Skeletal muscle satellite cell (primary cell): ENCODE measurements around the gene GORASP1.

Source experiments
- H3K27me3 ChIP-seq: 2 replicates; pipeline ENCODE4 v1.7.0; 2013; ENCODE audit warnings: low read length; ENCODE audit not compliant: control insufficient read depth, insufficient read depth
- H3K36me3 ChIP-seq: 2 replicates; pipeline ENCODE4 v1.7.0; 2013; ENCODE audit warnings: mild to moderate bottlenecking, control low read depth, low read length; ENCODE audit not compliant: insufficient read depth
- H3K4me1 ChIP-seq: 2 replicates; pipeline ENCODE4 v1.7.0; 2013; ENCODE audit warnings: low read length; ENCODE audit not compliant: control insufficient read depth, insufficient read depth
- H3K4me2 ChIP-seq: 2 replicates; pipeline ENCODE4 v1.7.0; 2013; ENCODE audit warnings: mild to moderate bottlenecking, low read length
- H3K4me3 ChIP-seq: 2 replicates; pipeline ENCODE4 v1.7.0; 2013; ENCODE audit warnings: low read length
- H3K9ac ChIP-seq: 2 replicates; pipeline ENCODE4 v1.7.0; 2013; ENCODE audit warnings: mild to moderate bottlenecking, low read depth, low read length, moderate library complexity
- H3K9me3 ChIP-seq: replicated peaks from 2 replicates; pipeline ENCODE4 v1.7.0; 2013; ENCODE audit warnings: mild to moderate bottlenecking, control low read depth, low read length

Gene GORASP1

DNA sequence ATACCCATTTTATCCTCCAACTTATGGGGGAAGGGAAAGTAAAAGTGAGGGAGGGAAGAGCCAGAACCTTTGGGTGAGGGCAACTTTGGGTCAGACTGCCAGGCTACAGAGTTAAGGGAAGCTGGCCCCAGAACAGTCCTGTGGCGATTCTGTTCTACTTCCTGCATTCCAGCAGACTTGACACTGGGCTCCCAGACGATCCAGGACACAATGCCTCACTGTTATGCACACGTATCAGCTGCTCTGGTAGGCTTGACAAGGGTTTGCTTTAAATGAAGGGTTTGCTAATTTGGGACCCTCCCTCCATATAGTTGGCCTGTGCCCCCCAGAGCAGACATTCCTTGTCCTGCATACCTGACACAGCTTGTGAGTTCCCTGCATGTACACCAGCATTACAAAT lies 10.7 kb downstream of the GORASP1 start:
- Histone ChIP-seq H3K4me2 (no peak overlapping the region), H3K9ac (no peak overlapping the region), H3K36me3 (peaks cover 80% of the 10 kb centered on the region), H3K9me3 (no peaks in the 10 kb centered on the region), H3K4me3 (no peak overlapping the region), H3K4me1 (no peaks in the 10 kb centered on the region), H3K27me3 (no peaks in the 10 kb centered on the region)

DNA sequence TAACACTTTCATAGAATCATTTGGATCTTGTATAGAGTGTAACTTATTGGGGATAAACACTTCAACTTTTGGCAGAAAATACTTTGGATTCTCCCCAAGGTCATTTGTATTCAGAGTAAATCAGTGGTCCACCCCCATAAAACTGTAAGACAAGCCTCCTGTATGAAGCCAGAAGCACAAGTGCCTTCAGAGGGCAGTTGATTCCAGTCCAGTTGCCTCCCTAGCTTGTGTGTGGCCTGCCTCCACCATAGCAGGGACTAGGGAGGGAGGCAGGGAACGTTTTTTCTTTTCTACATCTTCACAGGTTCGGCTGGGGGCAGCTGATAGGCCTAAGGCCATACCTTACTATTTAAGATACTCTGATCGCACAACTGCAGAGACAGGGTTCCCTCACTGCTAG lies 11.6 kb downstream of the GORASP1 start:
- no peaks in the 10 kb centered on the region for H3K9me3 ChIP-seq
- no peak overlapping the region for H3K4me2 ChIP-seq
- H3K4me1 ChIP-seq = no peaks in the 10 kb centered on the region
- H3K4me3 ChIP-seq = no peak overlapping the region
- no peaks in the 10 kb centered on the region for H3K27me3 ChIP-seq
- no peak overlapping the region for H3K9ac ChIP-seq
- H3K36me3 ChIP-seq = peaks cover 89% of the 10 kb centered on the region

DNA sequence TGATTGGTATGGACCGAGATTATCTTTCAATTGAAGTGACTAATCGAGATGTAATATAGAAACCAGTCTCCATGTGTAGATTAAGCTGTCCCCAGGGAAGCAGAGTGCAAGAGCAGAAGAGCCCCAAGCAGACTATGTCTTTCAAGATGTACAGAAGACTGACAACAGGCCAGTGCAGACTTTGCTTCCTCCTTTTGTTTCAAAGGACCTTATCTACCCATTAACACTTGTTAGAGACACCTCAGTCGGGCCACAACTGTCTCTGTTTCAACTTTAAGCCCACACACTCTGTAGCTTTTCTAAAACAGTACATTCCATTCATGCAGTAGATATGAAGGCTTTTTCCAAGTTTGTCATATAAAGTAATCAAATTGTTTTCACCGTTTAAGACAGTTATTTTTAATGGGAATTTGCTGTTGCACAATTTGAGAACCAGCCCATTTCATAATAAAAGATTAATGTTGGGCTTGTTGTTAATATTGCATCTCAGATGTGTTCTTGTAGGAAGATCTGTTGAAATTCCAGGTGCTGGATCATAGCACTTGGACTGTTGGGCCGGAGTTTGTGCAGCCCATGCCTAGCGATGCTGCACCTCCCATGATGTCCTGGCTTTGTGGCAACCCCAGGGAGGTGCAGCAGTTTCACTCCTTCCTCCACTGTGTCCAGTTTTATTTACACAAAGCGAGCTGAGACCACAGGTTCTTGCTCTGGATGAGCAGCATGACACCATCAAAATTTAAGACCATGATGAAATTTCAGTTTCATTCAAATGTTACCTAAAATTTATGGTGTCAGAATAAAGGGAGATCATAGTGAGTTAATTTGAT lies 12.4 kb downstream of the GORASP1 start:
- Histone ChIP-seq H3K27me3 (no peaks in the 10 kb centered on the region), H3K4me3 (no peak overlapping the region), H3K36me3 (peaks cover 87% of the 10 kb centered on the region), H3K9ac (no peak overlapping the region), H3K4me2 (no peak overlapping the region), H3K9me3 (no peaks in the 10 kb centered on the region), H3K4me1 (no peaks in the 10 kb centered on the region)

DNA sequence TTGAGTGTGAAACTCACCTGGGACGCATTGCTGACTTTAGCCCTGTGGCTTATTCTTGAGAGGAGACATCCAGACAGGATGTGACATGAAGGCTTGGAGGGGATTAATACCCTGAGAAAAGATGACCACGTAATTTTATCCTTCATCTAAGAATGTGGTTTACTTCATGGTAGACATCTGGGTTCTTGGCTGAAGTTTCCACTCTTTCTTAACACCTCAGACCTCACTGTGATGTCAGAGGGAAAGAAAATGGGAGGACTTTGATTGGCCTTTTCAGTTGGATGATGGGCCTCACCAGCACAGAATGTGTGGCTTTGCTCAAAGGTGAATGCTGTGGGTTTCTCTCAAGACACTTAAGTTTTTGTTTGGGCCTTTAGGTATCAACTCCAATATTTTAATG lies 16.5 kb downstream of the GORASP1 start:
- no peak overlapping the region for H3K4me2 ChIP-seq
- H3K9ac ChIP-seq = no peak overlapping the region
- H3K4me3 ChIP-seq = no peak overlapping the region
- H3K4me1 ChIP-seq = peaks cover 9% of the 10 kb centered on the region
- peaks cover 67% of the 10 kb centered on the region for H3K36me3 ChIP-seq
- H3K27me3 ChIP-seq = no peaks in the 10 kb centered on the region
- H3K9me3 ChIP-seq = no peaks in the 10 kb centered on the region

DNA sequence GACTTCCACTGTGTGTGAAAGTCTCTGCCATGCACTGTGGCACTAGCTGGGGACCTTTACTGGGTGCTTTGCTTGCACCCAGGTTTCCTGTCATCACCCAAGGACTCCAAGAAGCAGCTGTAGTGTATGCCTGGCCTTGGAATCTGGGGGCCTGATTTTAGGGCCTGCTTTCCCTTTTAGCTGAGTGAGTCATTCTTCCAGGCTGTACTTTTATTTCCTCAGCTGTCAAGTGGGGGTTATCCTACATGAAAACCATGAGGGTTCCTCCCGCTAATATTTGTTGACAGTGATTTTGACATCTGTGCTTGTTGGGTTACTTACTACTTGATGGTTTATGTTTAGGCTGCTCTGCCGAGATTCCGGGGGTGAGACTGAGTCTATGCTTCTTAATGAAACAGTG lies 18.5 kb downstream of the GORASP1 start:
- H3K27me3 ChIP-seq = no peaks in the 10 kb centered on the region
- H3K4me2 ChIP-seq = no peak overlapping the region
- H3K4me3 ChIP-seq = no peak overlapping the region
- no peak overlapping the region for H3K9ac ChIP-seq
- no peaks in the 10 kb centered on the region for H3K9me3 ChIP-seq
- H3K4me1 ChIP-seq = peaks cover 9% of the 10 kb centered on the region
- peaks cover 52% of the 10 kb centered on the region for H3K36me3 ChIP-seq

DNA sequence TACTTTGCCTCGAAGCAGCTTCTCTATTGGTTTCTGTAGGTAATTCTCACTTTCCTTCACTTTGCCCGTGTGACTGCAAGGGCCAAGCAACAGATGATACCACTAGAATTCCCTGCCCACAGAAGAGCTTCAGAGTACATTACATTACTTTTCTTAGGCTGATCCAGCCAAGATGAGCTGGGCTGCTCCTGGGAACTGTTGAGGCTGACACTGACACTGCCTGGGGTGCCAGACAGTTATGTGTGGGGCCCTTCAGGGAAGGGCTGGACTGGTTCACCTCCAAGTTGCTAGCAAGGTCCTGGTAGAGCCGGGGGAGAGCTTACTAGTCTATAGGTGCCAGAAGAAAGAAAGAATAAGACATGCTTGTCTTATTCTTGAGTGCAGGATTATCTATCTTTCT lies 19.0 kb downstream of the GORASP1 start:
- no peak overlapping the region for H3K4me2 ChIP-seq
- peaks cover 47% of the 10 kb centered on the region for H3K36me3 ChIP-seq
- H3K4me1 ChIP-seq = peaks cover 9% of the 10 kb centered on the region
- no peaks in the 10 kb centered on the region for H3K27me3 ChIP-seq
- no peaks in the 10 kb centered on the region for H3K9me3 ChIP-seq
- H3K9ac ChIP-seq = no peak overlapping the region
- H3K4me3 ChIP-seq = no peak overlapping the region

DNA sequence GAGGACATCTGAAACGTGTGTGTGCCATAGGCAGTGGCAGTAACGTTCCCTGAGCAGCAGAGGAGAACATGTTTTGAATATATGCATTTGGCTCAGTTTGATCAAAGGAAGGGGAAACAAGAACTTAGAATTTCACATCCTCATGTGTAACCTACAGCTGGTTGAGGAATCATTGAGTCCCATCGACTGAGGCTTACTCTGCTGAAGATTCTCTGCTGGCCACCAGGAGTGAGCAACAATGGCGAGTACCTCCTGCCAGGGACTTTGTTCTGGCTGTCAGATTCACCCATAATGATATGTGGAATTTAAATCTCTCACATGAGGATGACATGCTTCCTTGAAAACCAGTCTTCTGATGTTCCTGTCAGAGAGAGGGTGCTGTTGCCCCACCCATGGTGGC lies 21.3 kb downstream of the GORASP1 start:
- H3K36me3 ChIP-seq = peaks cover 30% of the 10 kb centered on the region
- no peaks in the 10 kb centered on the region for H3K9me3 ChIP-seq
- H3K4me3 ChIP-seq = no peak overlapping the region
- H3K4me1 ChIP-seq = peaks cover 9% of the 10 kb centered on the region
- no peak overlapping the region for H3K9ac ChIP-seq
- H3K4me2 ChIP-seq = no peak overlapping the region
- H3K27me3 ChIP-seq = no peaks in the 10 kb centered on the region

DNA sequence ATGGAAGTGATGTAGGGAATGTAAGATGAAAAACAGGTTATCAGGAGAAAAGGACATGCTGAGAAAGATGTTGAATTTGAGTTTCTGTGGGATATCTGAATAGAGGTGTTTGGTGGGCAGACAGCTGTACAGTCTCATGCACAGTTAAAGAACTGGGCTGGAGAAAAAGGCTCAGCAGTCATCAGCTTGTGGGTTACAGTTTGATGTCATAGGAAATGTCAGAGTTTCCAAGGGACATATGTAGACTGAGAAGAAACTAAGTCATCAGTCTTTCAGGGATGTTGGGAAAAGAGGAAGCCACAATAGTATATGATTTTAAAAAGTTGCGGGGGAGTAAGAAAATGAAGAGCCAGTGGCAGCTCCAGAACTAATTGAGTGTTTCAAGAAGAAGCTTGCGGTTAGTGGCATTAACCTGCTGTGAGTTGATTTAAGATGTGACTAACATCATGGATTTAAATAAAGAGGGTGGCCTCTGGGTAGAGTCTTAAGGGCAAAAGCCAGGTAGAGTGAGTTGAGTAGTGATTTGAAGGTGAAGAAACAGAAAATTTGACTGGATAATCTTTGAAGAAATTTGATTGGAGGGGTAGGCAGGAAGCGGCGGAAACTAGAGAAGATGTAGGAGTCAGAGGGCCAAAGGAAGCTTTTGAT lies 24.6 kb downstream of the GORASP1 start:
- Histone ChIP-seq H3K4me3 (no peak overlapping the region), H3K9ac (no peak overlapping the region), H3K4me1 (no peaks in the 10 kb centered on the region), H3K36me3 (peaks cover 17% of the 10 kb centered on the region), H3K27me3 (no peaks in the 10 kb centered on the region), H3K9me3 (no peaks in the 10 kb centered on the region), H3K4me2 (no peak overlapping the region)

DNA sequence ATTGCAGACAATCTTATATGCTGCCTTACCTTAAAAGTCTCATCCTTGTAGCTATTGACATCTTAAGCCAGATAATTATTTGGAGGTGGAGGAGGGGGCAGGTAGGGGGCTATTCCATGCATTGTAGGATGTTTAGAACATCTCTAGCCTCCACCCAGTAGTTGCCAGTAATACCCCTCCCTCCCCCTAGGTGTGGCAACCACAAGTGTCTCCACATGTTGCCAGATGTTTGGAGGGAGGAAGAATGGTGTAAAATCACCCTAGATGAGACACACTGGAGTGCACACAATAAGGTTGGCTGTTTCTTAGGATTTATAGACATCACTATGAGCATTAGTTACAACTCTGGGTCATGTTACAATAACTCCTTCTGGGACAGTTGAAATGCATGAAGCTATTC lies 27.4 kb downstream of the GORASP1 start:
- Histone ChIP-seq H3K9me3 (no peaks in the 10 kb centered on the region), H3K4me2 (no peak overlapping the region), H3K27me3 (no peaks in the 10 kb centered on the region), H3K4me1 (no peaks in the 10 kb centered on the region), H3K4me3 (no peak overlapping the region), H3K9ac (no peak overlapping the region), H3K36me3 (peaks cover 3% of the 10 kb centered on the region)

DNA sequence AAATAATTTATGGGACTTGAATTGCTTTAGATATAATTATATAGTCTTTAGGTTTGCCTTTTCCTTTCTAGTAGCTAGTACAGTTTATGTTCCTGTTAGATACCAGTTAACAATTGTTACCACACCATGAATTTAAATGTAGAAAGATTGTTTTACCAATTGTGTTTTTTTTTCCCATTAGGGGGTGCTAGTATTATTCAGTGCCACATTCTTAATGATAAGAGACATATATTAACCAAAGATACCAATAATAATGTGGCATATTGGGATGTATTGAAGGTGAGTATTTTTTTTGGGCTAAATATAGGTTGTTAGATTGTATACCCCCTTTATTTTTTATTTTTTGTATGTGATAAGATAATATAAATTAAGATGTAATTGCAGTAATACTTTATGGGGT lies 27.9 kb downstream of the GORASP1 start:
- H3K4me1 ChIP-seq = no peaks in the 10 kb centered on the region
- H3K9me3 ChIP-seq = no peaks in the 10 kb centered on the region
- no peak overlapping the region for H3K9ac ChIP-seq
- no peak overlapping the region for H3K4me2 ChIP-seq
- peaks cover 3% of the 10 kb centered on the region for H3K36me3 ChIP-seq
- no peak overlapping the region for H3K4me3 ChIP-seq
- H3K27me3 ChIP-seq = no peaks in the 10 kb centered on the region

DNA sequence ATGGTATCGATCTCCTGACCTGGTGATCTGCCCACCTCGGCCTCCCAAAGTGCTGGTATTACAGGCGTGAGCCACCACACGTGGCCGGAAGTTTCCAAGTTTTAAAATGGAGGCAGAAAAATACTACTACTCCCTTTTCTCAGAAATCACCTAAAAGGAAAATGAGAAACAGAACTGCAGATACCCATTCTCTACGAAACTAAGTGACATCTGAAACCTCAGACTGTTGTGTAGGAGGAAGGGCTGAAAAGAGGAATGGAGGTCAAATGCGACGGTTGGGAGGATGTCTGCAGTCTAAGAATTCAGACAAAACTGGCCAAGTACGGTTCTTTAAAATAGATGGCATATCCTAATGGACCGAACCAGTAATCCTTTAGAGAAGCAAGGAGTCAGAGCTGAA lies 31.5 kb downstream of the GORASP1 start:
- no peaks in the 10 kb centered on the region for H3K27me3 ChIP-seq
- peaks cover 10% of the 10 kb centered on the region for H3K36me3 ChIP-seq

DNA sequence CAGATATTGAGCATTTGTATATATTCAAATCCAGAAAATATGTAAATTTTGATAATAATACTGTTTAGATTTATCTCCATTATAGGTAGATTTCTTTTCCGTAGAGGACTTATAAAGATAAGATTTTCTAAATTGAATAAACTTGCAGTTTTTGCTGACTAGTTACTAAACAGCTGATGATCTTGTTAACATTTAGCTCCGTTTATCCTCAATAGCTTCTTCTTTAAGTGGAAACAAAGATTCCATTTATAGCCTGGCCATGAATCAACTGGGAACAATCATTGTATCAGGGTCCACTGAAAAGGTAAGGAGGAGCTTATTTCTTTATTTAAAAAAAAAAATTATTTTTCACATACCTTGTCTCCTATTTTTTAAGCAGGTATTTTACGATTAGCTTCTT lies 38.9 kb downstream of the GORASP1 start:
- Histone ChIP-seq H3K4me1 (peaks cover 6% of the 10 kb centered on the region), H3K27me3 (no peaks in the 10 kb centered on the region), H3K9ac (no peak overlapping the region), H3K9me3 (no peaks in the 10 kb centered on the region), H3K4me2 (no peak overlapping the region), H3K36me3 (peaks cover 15% of the 10 kb centered on the region), H3K4me3 (no peak overlapping the region)

More for the DNA sequence above, 31.5 kb downstream of the GORASP1 start:
- Histone ChIP-seq H3K9ac (no peak overlapping the region), H3K4me1 (no peaks in the 10 kb centered on the region), H3K4me2 (no peak overlapping the region), H3K9me3 (no peaks in the 10 kb centered on the region), H3K4me3 (no peak overlapping the region)
